Measurements from ENCODE around the gene AREL1. TPM values are rescaled to one million over a fixed set of nuclear protein-coding genes. Genes with fewer than 3 reads are reported as not detected.

Gene AREL1
- polyA plus RNA-seq, 1 donor (not counting 4 experiments of a cell fraction or from before 2014, with no cell fraction given): 31.2 TPM

GRCh38 chr14:74739293-74740030 lies 26.6 kb upstream of the AREL1 start:
- TF ChIP-seq EZH2 (IDR thresholded peaks at IDR 0.05; ENCODE audit: low read length): no peak
- TF ChIP-seq, protein P1, sequence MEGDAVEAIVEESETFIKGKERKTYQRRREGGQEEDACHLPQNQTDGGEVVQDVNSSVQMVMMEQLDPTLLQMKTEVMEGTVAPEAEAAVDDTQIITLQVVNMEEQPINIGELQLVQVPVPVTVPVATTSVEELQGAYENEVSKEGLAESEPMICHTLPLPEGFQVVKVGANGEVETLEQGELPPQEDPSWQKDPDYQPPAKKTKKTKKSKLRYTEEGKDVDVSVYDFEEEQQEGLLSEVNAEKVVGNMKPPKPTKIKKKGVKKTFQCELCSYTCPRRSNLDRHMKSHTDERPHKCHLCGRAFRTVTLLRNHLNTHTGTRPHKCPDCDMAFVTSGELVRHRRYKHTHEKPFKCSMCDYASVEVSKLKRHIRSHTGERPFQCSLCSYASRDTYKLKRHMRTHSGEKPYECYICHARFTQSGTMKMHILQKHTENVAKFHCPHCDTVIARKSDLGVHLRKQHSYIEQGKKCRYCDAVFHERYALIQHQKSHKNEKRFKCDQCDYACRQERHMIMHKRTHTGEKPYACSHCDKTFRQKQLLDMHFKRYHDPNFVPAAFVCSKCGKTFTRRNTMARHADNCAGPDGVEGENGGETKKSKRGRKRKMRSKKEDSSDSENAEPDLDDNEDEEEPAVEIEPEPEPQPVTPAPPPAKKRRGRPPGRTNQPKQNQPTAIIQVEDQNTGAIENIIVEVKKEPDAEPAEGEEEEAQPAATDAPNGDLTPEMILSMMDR (optimal IDR thresholded peaks at IDR 0.05 in 1 of 3, IDR thresholded peaks at IDR 0.05 in 1 of 3, conservative IDR thresholded peaks at IDR 0.05 in 1 of 3; ENCODE audit: extremely low read depth in 1 of 3, insufficient read depth in 2 of 3, low read length in 3 of 3): no peak
- DNase-seq (ENCODE audit: low read depth, low spot score): no peak
- Histone ChIP-seq H3K4me2 (ENCODE audit: control insufficient read depth, extremely low read depth, insufficient read depth, low read depth, low read length) (no peak overlapping the region), H4K20me1 (ENCODE audit: control insufficient read depth, extremely low read depth, insufficient read depth, low read length) (no peaks in the 10 kb centered on the region), H3K4me3 (ENCODE audit: control insufficient read depth in 2 of 3, extremely low read depth in 1 of 3, insufficient read depth in 2 of 3, low read depth in 1 of 3, low read length in 3 of 3) (no peak overlapping the region), H2AFZ (ENCODE audit: control insufficient read depth, low read length) (no peak overlapping the region), H3K36me3 (ENCODE audit: control insufficient read depth in 2 of 2, extremely low read depth in 1 of 2, insufficient read depth in 2 of 2, low read length in 2 of 2) (peaks cover 0 to under 1% of the 10 kb centered on the region in 2 experiments), H3K79me2 (ENCODE audit: control insufficient read depth, insufficient read depth, low read length) (no peaks in the 10 kb centered on the region), H3K9ac (ENCODE audit: control insufficient read depth, extremely low read depth, insufficient read depth, low read length) (no peak overlapping the region), H3K9me1 (ENCODE audit: control insufficient read depth, extremely low read depth, insufficient read depth, low read length) (no peaks in the 10 kb centered on the region), H3K4me1 (ENCODE audit: control insufficient read depth, extremely low read depth, insufficient read depth, low read length) (no peaks in the 10 kb centered on the region), H3K27me3 (ENCODE audit: control insufficient read depth, extremely low read depth, insufficient read depth, low read length) (no peaks in the 10 kb centered on the region), H3K9me3 (ENCODE audit: control insufficient read depth, low read depth, low read length) (no peaks in the 10 kb centered on the region), H3K27ac (ENCODE audit: control insufficient read depth, insufficient read depth, low read length) (no peak overlapping the region)
- dilution Hi-C loops (cut with MboI; ENCODE audit: extremely low pct_ligation_motif_present, low sequenced_read_pairs): no loop called here
- FAIRE-seq: no peak

GRCh38 chr14:74737753-74738325 lies 25.0 kb upstream of the AREL1 start:
- no peak for FAIRE-seq
- no peak overlapping the region for H3K4me2 ChIP-seq (ENCODE audit: control insufficient read depth, extremely low read depth, insufficient read depth, low read depth, low read length)
- H2AFZ ChIP-seq (ENCODE audit: control insufficient read depth, low read length): no peak overlapping the region
- dilution Hi-C loops (cut with MboI; ENCODE audit: extremely low pct_ligation_motif_present, low sequenced_read_pairs): no loop called here
- no peak overlapping the region for H3K27ac ChIP-seq (ENCODE audit: control insufficient read depth, insufficient read depth, low read length)
- no peak overlapping the region for H3K4me3 ChIP-seq (ENCODE audit: control insufficient read depth in 2 of 3, extremely low read depth in 1 of 3, insufficient read depth in 2 of 3, low read depth in 1 of 3, low read length in 3 of 3)
- no peaks in the 10 kb centered on the region for H3K9me1 ChIP-seq (ENCODE audit: control insufficient read depth, extremely low read depth, insufficient read depth, low read length)
- TF ChIP-seq EZH2 (IDR thresholded peaks at IDR 0.05; ENCODE audit: low read length): no peak
- TF ChIP-seq, protein P1 (optimal IDR thresholded peaks at IDR 0.05 in 1 of 3, IDR thresholded peaks at IDR 0.05 in 1 of 3, conservative IDR thresholded peaks at IDR 0.05 in 1 of 3; ENCODE audit: extremely low read depth in 1 of 3, insufficient read depth in 2 of 3, low read length in 3 of 3): no peak
- DNase-seq (ENCODE audit: low read depth, low spot score): no peak
- no peaks in the 10 kb centered on the region for H3K9me3 ChIP-seq (ENCODE audit: control insufficient read depth, low read depth, low read length)
- no peaks in the 10 kb centered on the region for H3K27me3 ChIP-seq (ENCODE audit: control insufficient read depth, extremely low read depth, insufficient read depth, low read length)
- H3K36me3 ChIP-seq (ENCODE audit: control insufficient read depth in 2 of 2, extremely low read depth in 1 of 2, insufficient read depth in 2 of 2, low read length in 2 of 2): peaks cover 0 to 3% of the 10 kb centered on the region in 2 experiments
- H3K4me1 ChIP-seq (ENCODE audit: control insufficient read depth, extremely low read depth, insufficient read depth, low read length): no peaks in the 10 kb centered on the region
- H3K79me2 ChIP-seq (ENCODE audit: control insufficient read depth, insufficient read depth, low read length): no peaks in the 10 kb centered on the region
- no peaks in the 10 kb centered on the region for H4K20me1 ChIP-seq (ENCODE audit: control insufficient read depth, extremely low read depth, insufficient read depth, low read length)
- H3K9ac ChIP-seq (ENCODE audit: control insufficient read depth, extremely low read depth, insufficient read depth, low read length): no peak overlapping the region

Measured in keratinocyte (primary cell).